Cardiac septum (tissue), 1 donor: ENCODE measurements around the gene CRISP1. TPM values are rescaled to one million over a fixed set of nuclear protein-coding genes. Genes with fewer than 3 reads are reported as not detected.

Experiments used
- total RNA-seq: library from RNA; stranded (reverse); fragmentation: NEBNext Ultra II Directional; extraction: Animal tissue kit (Norgen Biotek cat#: 25700); gene quantifications from one replicate; pipeline ENCODE4 v1.2.1, GENCODE V29; 2021
- donor health status: DM: no; HTN: no; CAD: no.

Gene CRISP1
- total RNA-seq, 1 donor from 2014 or later: not detected

Other genes starting within 250 kb of the CRISP1 start
- not detected for gene RHAG, start 229.7 kb downstream of the CRISP1 start, total RNA-seq
- gene CRISP2, start 153.0 kb downstream of the CRISP1 start, total RNA-seq: not detected
- gene CRISP3, start 122.1 kb downstream of the CRISP1 start, total RNA-seq: 0.32 TPM
- gene PGK2, start 79.2 kb downstream of the CRISP1 start, total RNA-seq: not detected
- not detected for gene DEFB114, start 97.6 kb upstream of the CRISP1 start, total RNA-seq
- not detected for gene DEFB113, start 103.1 kb upstream of the CRISP1 start, total RNA-seq
- gene DEFB110, start 155.5 kb upstream of the CRISP1 start, total RNA-seq: not detected
- gene DEFB112, start 183.4 kb upstream of the CRISP1 start, total RNA-seq: not detected